Neural progenitor cell (in vitro differentiated cells): ENCODE results near the gene GNAQ.

Experiments used
- EZH2 ChIP-seq: fragments of 200-600 bp; sonication (generic); IDR thresholded peaks from 2 replicates; pipeline ENCODE4 v1.6.1; 2017; ENCODE audit warnings: antibody characterized with exemption, mild to moderate bottlenecking, moderate library complexity
- EZH2phosphoT487 ChIP-seq: fragments of 200-600 bp; sonication (generic); IDR thresholded peaks from 2 replicates; pipeline ENCODE4 v1.6.1; 2017; ENCODE audit warnings: antibody characterized with exemption
- TF ChIP-seq, protein P1 (sequence below): fragments of 200-600 bp; sonication (generic); IDR thresholded peaks from 2 replicates; pipeline ENCODE4 v1.5.1; 2017; ENCODE audit warnings: antibody characterized with exemption, mild to moderate bottlenecking

- TF ChIP-seq, protein P1, sequence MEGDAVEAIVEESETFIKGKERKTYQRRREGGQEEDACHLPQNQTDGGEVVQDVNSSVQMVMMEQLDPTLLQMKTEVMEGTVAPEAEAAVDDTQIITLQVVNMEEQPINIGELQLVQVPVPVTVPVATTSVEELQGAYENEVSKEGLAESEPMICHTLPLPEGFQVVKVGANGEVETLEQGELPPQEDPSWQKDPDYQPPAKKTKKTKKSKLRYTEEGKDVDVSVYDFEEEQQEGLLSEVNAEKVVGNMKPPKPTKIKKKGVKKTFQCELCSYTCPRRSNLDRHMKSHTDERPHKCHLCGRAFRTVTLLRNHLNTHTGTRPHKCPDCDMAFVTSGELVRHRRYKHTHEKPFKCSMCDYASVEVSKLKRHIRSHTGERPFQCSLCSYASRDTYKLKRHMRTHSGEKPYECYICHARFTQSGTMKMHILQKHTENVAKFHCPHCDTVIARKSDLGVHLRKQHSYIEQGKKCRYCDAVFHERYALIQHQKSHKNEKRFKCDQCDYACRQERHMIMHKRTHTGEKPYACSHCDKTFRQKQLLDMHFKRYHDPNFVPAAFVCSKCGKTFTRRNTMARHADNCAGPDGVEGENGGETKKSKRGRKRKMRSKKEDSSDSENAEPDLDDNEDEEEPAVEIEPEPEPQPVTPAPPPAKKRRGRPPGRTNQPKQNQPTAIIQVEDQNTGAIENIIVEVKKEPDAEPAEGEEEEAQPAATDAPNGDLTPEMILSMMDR = no peak
- no peak for TF ChIP-seq EZH2
- no peak for TF ChIP-seq EZH2phosphoT487
Observed at GRCh38 chr9:78053627-78054026, 22.0 kb upstream of the GNAQ start.
